ENCODE results near the gene CDKN1A.

DNA sequence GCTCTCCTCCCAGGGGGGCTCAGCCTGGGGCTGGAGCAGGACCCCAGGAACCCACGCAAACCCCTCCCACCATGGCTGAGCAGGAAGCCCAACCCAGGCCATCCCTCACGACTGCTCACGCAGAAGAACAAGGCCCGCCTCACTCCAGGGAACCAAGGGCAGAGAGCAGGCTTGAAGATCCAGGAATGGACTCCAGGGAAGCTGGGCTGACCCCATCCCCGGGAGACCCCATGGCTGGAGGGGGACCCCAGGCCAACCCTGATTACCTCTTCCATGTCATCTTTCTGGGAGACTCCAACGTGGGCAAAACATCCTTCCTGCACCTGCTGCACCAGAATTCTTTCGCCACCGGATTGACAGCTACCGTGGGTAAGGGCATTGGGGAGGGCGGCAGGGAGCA, 43.9 kb downstream of the CDKN1A start:
- no peak for TF ChIP-seq SP1 (IDR thresholded peaks at IDR 0.05)
- TF ChIP-seq CTBP1 (IDR thresholded peaks at IDR 0.05; ENCODE audit: borderline replicate concordance): no peak
- TF ChIP-seq FOXK2 (IDR thresholded peaks at IDR 0.05): no peak
- TF ChIP-seq TARDBP (IDR thresholded peaks at IDR 0.05): no peak
- no peak for TF ChIP-seq L3MBTL2 (conservative IDR thresholded peaks at IDR 0.05)
- TF ChIP-seq BHLHE40 (IDR thresholded peaks at IDR 0.05; ENCODE audit: borderline replicate concordance): no peak
- TF ChIP-seq FOXM1 (IDR thresholded peaks at IDR 0.05; ENCODE audit: borderline replicate concordance): no peak
- no peak for TF ChIP-seq FOXA1 (IDR thresholded peaks at IDR 0.05)
